Prostate gland (tissue), 2 donors: ENCODE measurements around the gene PPARA. TPM values are rescaled to one million over a fixed set of nuclear protein-coding genes. Genes with fewer than 3 reads are reported as not detected.

ENCODE experiments used
- DNase-seq: peaks from one replicate; pipeline ENCODE4 v3.0.0-alpha.2; 2019; ENCODE audit warnings: low spot score
- H3K27ac ChIP-seq, 2 donors: fragments of 200-600 bp; sonication (generic); 2 replicates each; pipeline ENCODE4 v1.5.1; 2017 to 2019
- H3K27me3 ChIP-seq: fragments of 200-600 bp; sonication (generic); replicated peaks from 2 replicates; pipeline ENCODE4 v1.5.1; 2019; ENCODE audit not compliant: insufficient read depth
- H3K36me3 ChIP-seq, 2 donors: fragments of 200-600 bp; sonication (generic); 1 replicate in 1 of 2; 2 replicates in 1 of 2; pipeline versions ENCODE4 v1.5.1 to v1.8.1; 2017 to 2019
- H3K4me1 ChIP-seq: fragments of 200-600 bp; sonication (generic); replicated peaks from 2 replicates; pipeline ENCODE4 v1.5.1; 2019
- H3K4me3 ChIP-seq, 2 donors: fragments of 200-600 bp; sonication (generic); 2 replicates each; pipeline ENCODE4 v1.5.1; 2017 to 2019
- H3K9me3 ChIP-seq: fragments of 200-600 bp; sonication (generic); 2 replicates; pipeline ENCODE4 v1.5.1; 2017
- POLR2A ChIP-seq: fragments of 450-650 bp; IDR thresholded peaks from one replicate; pipeline ENCODE4 v1.6.1; 2016; ENCODE audit warnings: antibody characterized with exemption, mild to moderate bottlenecking
- POLR2AphosphoS5 ChIP-seq: sonication (generic); formaldehyde crosslinking; IDR thresholded peaks from one replicate; pipeline ENCODE4 v1.6.1; 2017; ENCODE audit warnings: antibody characterized with exemption
- WGBS: methylation state at CpG from one replicate; pipeline ENCODE4 v1.1.5; 2018; 5-methylcytosine and 5-hydroxymethylcytosine counted together
- intact Hi-C: fragments of 100-400 bp; cut with DNase I; formaldehyde crosslinking; loops from one replicate; pipeline ENCODE4 v1.14.2; 2022
- total RNA-seq, 2 donors: library from RNA; depleted of rRNA; stranded (reverse); fragments of >200 nt; gene quantifications; one replicate each; pipeline ENCODE4 v1.1.0, GENCODE V29; 2016
- TF ChIP-seq, protein P1 (sequence below), 4 experiments: fragments of 200-600 bp in 2 of 4; fragments of 450-650 bp in 2 of 4; sonication (generic) in 2 of 4; IDR thresholded peaks; 1 replicate in 3 of 4; 2 replicates in 1 of 4; pipeline ENCODE4 v1.5.1; 2016 to 2019; ENCODE audit warnings: antibody characterized with exemption in 4 of 4, mild to moderate bottlenecking in 2 of 4, moderate library complexity in 2 of 4

Gene PPARA
- total RNA-seq, 2 donors from 2014 or later: 21.2 to 27.3 TPM

DNA sequence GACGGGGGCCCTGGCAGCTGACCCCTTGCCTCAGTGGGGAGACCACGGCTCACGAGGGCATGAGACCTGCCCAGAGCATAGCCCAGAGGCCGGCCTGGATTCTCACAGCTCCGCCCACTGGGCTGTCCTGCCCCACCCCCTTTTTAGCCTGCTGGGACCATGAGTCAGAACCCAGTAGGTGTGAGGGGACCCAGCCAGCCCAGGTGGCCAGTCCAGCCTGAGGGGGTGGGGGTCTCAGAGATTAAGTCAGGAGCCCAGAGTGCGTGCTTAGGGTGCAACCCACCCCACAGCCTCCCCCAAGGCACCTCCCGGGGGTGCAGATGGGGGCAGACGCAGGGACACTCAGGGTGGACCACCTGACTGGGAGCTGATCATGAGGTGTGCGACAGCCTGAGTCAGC is 40.1 kb upstream of the PPARA start:
- Histone ChIP-seq H3K27ac (peak overlapping the region; percentile 89 to 91), H3K4me3 (no peak overlapping the region), H3K27me3 (no peaks in the 10 kb centered on the region), H3K36me3 (peaks cover 9 to 23% of the 10 kb centered on the region in 2 donors), H3K9me3 (no peaks in the 10 kb centered on the region), H3K4me1 (peaks cover 42% of the 10 kb centered on the region)
- WGBS: 70% methylated on average over 9 of the region's 9 CpGs
- no peak for DNase-seq
- intact Hi-C loops: loop anchor here (5.0 kb wide), 1 partner anchor 33 kb away; no protein-coding TSS in a partner anchor
- TF ChIP-seq, protein P1, sequence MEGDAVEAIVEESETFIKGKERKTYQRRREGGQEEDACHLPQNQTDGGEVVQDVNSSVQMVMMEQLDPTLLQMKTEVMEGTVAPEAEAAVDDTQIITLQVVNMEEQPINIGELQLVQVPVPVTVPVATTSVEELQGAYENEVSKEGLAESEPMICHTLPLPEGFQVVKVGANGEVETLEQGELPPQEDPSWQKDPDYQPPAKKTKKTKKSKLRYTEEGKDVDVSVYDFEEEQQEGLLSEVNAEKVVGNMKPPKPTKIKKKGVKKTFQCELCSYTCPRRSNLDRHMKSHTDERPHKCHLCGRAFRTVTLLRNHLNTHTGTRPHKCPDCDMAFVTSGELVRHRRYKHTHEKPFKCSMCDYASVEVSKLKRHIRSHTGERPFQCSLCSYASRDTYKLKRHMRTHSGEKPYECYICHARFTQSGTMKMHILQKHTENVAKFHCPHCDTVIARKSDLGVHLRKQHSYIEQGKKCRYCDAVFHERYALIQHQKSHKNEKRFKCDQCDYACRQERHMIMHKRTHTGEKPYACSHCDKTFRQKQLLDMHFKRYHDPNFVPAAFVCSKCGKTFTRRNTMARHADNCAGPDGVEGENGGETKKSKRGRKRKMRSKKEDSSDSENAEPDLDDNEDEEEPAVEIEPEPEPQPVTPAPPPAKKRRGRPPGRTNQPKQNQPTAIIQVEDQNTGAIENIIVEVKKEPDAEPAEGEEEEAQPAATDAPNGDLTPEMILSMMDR (IDR thresholded peaks at IDR 0.05): no peak
- TF ChIP-seq POLR2A (peak; percentile 19), POLR2AphosphoS5 (no peak)

- H3K9me3 ChIP-seq: no peaks in the 10 kb centered on the region
- H3K36me3 ChIP-seq: peaks cover 9 to 23% of the 10 kb centered on the region in 2 donors
- no peak overlapping the region for H3K4me3 ChIP-seq
- WGBS: 43% methylated on average over 20 of the region's 20 CpGs
- intact Hi-C loops: loop anchor here (5.0 kb wide), 1 partner anchor 34 kb away; no protein-coding TSS in a partner anchor
- TF ChIP-seq POLR2AphosphoS5: no peak
- TF ChIP-seq, protein P1 (IDR thresholded peaks at IDR 0.05): no peak
- H3K4me1 ChIP-seq: peaks cover 27% of the 10 kb centered on the region
- no peaks in the 10 kb centered on the region for H3K27me3 ChIP-seq
- no peak for DNase-seq
- H3K27ac ChIP-seq: peak overlapping the region; percentile 78 to 89
These were observed 38.5 kb upstream of the PPARA start for GRCh38 chr22:46111645-46112306.

DNA sequence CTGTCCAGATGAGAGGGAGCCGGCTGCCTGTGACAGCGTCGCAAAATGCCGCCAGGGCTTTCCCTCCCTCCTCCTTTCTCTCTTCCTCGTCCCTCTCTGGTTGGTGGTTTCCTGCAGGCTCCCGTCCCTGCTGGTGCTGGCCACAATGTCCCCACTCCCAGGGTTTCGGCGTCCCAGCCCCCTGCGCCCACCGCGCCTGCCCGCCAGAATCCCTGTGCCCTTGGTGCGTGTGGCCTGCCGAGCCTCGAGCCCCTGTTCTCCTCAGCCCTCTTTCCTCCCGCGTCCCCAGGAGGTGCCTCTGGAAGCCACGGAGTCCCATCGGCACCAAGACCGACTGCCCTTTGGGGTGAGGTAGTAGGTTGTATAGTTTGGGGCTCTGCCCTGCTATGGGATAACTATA is 37.9 kb upstream of the PPARA start:
- H3K4me1 ChIP-seq: peaks cover 22% of the 10 kb centered on the region
- no peaks in the 10 kb centered on the region for H3K27me3 ChIP-seq
- TF ChIP-seq POLR2A (no peak), POLR2AphosphoS5 (no peak)
- TF ChIP-seq, protein P1 (IDR thresholded peaks at IDR 0.05): no peak
- DNase-seq: no peak
- H3K27ac ChIP-seq: peak overlapping the region; percentile 78 to 89
- no peaks in the 10 kb centered on the region for H3K9me3 ChIP-seq
- intact Hi-C loops: loop anchor here (5.0 kb wide), 1 partner anchor 35 kb away; no protein-coding TSS in a partner anchor
- 68% methylated on average over 20 of the region's 20 CpGs for WGBS
- H3K36me3 ChIP-seq: peaks cover 9 to 23% of the 10 kb centered on the region in 2 donors
- no peak overlapping the region for H3K4me3 ChIP-seq

DNA sequence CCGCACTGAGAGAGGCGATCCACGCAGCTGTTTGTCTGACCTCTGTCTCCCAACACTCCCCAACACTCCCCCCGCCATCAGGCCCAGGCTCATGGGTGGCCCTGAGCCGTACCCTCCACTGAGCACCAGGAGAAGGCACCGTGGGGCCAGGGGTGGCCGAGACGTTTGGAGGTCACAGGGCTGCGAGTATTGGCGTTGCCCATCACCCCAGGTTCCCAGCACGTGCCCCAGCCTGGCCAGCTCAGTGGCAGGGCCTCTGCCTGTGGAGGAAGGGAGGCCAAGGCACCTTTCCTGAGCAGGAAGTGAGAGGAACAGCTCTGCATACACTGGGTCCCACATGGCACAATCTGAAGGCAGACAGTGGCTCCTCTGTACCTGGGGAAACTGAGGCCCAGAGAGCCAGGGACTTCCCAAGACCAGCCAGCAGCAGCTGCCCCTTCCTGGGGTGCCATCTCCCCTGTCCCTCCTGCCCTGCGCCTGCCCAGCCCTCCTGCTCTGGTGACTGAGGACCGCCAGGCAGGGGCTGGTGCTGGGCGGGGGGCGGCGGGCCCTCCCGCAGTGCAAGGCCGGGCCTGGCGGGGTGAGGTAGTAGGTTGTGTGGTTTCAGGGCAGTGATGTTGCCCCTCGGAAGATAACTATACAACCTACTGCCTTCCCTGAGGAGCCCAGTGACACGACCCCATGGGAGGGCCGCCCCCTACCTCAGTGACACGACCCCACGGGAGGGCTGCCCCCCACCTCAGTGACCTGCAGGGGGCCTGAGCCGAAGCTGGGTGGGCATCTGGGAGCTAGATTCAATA is 37.0 kb upstream of the PPARA start:
- TF ChIP-seq, protein P1 (IDR thresholded peaks at IDR 0.05): no peak
- TF ChIP-seq POLR2AphosphoS5 (no peak), POLR2A (no peak)
- WGBS: 68% methylated on average over 25 of the region's 25 CpGs
- Histone ChIP-seq H3K27me3 (no peaks in the 10 kb centered on the region), H3K9me3 (no peaks in the 10 kb centered on the region), H3K4me3 (no peak overlapping the region), H3K4me1 (peaks cover 13% of the 10 kb centered on the region), H3K36me3 (peaks cover 9 to 23% of the 10 kb centered on the region in 2 donors), H3K27ac (peak overlapping the region; percentile 78 to 89)
- no peak for DNase-seq
- intact Hi-C loops: loop anchor here (5.0 kb wide), 1 partner anchor 36 kb away; no protein-coding TSS in a partner anchor
